SHP77 treated with DMSO at 0.1 percent for 48 hours (cell line): ENCODE measurements around the gene TNFRSF25.
"Not testable (repeated sequence)": the region's sequence is repeated elsewhere in the genome, so short reads cannot be mapped to it uniquely, and the experiment has no call there.

ENCODE experiments used
- DNase-seq: peaks from one replicate; lab custom pipeline; 2025; lab: John Stamatoyannopoulos, UW

TNFRSF25 gene

GRCh38 chr1:6435547-6435946 lies 30.4 kb downstream of the TNFRSF25 start:
- no peak for DNase-seq

GRCh38 chr1:6435129-6435528 lies 30.8 kb downstream of the TNFRSF25 start:
- DNase-seq, result no peak

GRCh38 chr1:6434186-6434585 lies 31.8 kb downstream of the TNFRSF25 start:
- DNase-seq, result no peak

- not testable (repeated sequence) for DNase-seq
Observed at GRCh38 chr1:6431645-6432579, 34.1 kb downstream of the TNFRSF25 start.

GRCh38 chr1:6429660-6430411 lies 36.1 kb downstream of the TNFRSF25 start:
- not testable (repeated sequence) for DNase-seq

- DNase-seq, result not testable (repeated sequence)
Observed at GRCh38 chr1:6428453-6428852, 37.5 kb downstream of the TNFRSF25 start.

GRCh38 chr1:6427441-6428390 lies 38.3 kb downstream of the TNFRSF25 start:
- DNase-seq, result no peak

GRCh38 chr1:6426972-6427350 lies 39.0 kb downstream of the TNFRSF25 start:
- no peak for DNase-seq

- DNase-seq, result no peak
Observed at GRCh38 chr1:6426277-6426971, 39.5 kb downstream of the TNFRSF25 start.

- DNase-seq, result no peak
Observed at GRCh38 chr1:6425658-6426057, 40.3 kb downstream of the TNFRSF25 start.

- DNase-seq, result no peak
Observed at GRCh38 chr1:6424619-6425593, 41.1 kb downstream of the TNFRSF25 start, which contains the start of gene ESPN. TSS of gene ESPN (plus strand) at chr1:6424776. CDS start at chr1:6424956, 180 bp downstream.

GRCh38 chr1:6424000-6424565 lies 41.9 kb downstream of the TNFRSF25 start:
- no peak for DNase-seq

GRCh38 chr1:6423321-6423999 lies 42.5 kb downstream of the TNFRSF25 start:
- peak; percentile 10 for DNase-seq

GRCh38 chr1:6421266-6421665 lies 44.7 kb downstream of the TNFRSF25 start:
- no peak for DNase-seq

GRCh38 chr1:6420454-6421042 lies 45.4 kb downstream of the TNFRSF25 start:
- DNase-seq, result no peak

GRCh38 chr1:6419804-6420453 lies 46.0 kb downstream of the TNFRSF25 start, which contains the start of gene HES2:
TSS of gene HES2 (minus strand) at chr1:6419919. CDS start at chr1:6419820, 99 bp downstream.
- no peak for DNase-seq

- DNase-seq, result no peak
Observed at GRCh38 chr1:6419397-6419803, 46.6 kb downstream of the TNFRSF25 start.
